ENCODE data around the gene ABL1.
"Not testable (repeated sequence)": the region's sequence is repeated elsewhere in the genome, so short reads cannot be mapped to it uniquely, and the experiment has no call there.

The ABL1 gene

GRCh38 chr9:130825809-130826208 is 9.2 kb upstream of the ABL1 start:
- no peak for DNase-seq

- DNase-seq = no peak
These were observed 5.3 kb upstream of the ABL1 start for GRCh38 chr9:130829762-130830161.

GRCh38 chr9:130830231-130830760 is 4.8 kb upstream of the ABL1 start:
- DNase-seq = no peak

- DNase-seq = no peak
These were observed 4.0 kb upstream of the ABL1 start for GRCh38 chr9:130831077-130831476.

GRCh38 chr9:130833031-130833990 is 1.7 kb upstream of the ABL1 start:
- no peak for DNase-seq

GRCh38 chr9:130835441-130836298 is 616 bp downstream of the ABL1 start:
- DNase-seq = peak in 1 of 2 experiments; percentile 48

GRCh38 chr9:130837002-130837511 is 2.0 kb downstream of the ABL1 start:
- DNase-seq = peak in 1 of 2 experiments; percentile 44

- DNase-seq = no peak
These were observed 2.6 kb downstream of the ABL1 start for GRCh38 chr9:130837643-130838042.

- DNase-seq = no peak
These were observed 4.4 kb downstream of the ABL1 start for GRCh38 chr9:130839132-130840111.

GRCh38 chr9:130842545-130842944 is 7.5 kb downstream of the ABL1 start:
- DNase-seq = no peak

GRCh38 chr9:130843049-130843908 is 8.2 kb downstream of the ABL1 start:
- DNase-seq = no peak

GRCh38 chr9:130844044-130844451 is 9.0 kb downstream of the ABL1 start:
- no peak for DNase-seq

- DNase-seq = no peak
These were observed 10.2 kb downstream of the ABL1 start for GRCh38 chr9:130845254-130845653.

- DNase-seq = peak; percentile 44 to 59
These were observed 10.9 kb downstream of the ABL1 start for GRCh38 chr9:130845901-130846481.

- DNase-seq = peak; percentile 85
These were observed 11.6 kb downstream of the ABL1 start for GRCh38 chr9:130846487-130847305.

- peak; percentile 89 to 90 for DNase-seq
These were observed 12.5 kb downstream of the ABL1 start for GRCh38 chr9:130847306-130848217.

GRCh38 chr9:130848514-130848913 is 13.5 kb downstream of the ABL1 start:
- DNase-seq = not testable (repeated sequence)

GRCh38 chr9:130849356-130849755 is 14.3 kb downstream of the ABL1 start:
- DNase-seq = no peak

Data from SW 1271 (cell line).